HuH-7.5 (cell line): ENCODE data around the gene GPRIN2.

Experiments
- DNase-seq: peaks from one replicate; pipeline ENCODE4 v3.0.0; 2011; ENCODE audit warnings: low spot score

Gene GPRIN2

DNA sequence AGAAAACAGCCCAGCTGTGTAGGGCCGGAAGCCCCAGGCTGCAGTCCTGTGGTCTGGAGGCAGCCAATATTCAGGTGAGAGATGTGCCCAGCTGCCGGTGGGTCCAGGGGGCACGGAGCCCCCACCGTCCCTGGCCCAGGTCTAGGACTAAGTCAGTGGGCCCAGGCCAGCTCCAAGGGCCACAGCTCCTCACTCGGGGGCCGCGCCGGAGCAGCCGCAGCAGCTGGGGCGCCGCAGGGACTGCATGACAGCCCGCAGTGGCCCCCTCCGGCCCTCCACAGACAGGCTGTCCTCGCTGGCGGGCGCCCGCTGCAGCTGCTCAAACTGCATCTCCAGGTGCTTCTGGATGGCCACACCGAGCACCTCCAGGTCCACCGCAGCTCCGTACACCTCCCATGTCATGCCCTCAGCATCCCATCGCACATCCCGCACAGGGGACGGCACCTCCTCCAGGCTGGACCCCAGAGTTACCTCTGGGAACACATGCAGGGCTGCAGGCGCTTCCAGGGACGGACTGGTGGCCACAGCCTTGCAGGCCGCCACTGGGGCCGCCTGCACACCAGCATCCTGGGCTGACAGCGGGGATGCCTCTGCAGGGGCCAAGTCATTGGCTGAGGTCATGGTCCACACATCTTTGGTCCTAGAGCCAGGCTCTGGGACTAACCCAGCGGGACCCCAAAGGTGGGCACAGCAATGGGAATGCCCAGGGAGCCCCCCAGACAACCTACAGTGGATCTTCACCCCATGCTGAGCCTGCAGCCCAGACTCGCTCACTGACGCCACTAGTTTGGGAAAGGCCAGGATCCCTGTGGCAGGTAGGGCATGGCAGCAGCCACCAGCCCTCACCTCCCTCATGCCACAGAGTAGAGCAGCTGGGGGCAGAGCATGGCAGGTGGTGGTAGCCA, 7.0 kb downstream of the GPRIN2 start:
- DNase-seq: no peak

DNA sequence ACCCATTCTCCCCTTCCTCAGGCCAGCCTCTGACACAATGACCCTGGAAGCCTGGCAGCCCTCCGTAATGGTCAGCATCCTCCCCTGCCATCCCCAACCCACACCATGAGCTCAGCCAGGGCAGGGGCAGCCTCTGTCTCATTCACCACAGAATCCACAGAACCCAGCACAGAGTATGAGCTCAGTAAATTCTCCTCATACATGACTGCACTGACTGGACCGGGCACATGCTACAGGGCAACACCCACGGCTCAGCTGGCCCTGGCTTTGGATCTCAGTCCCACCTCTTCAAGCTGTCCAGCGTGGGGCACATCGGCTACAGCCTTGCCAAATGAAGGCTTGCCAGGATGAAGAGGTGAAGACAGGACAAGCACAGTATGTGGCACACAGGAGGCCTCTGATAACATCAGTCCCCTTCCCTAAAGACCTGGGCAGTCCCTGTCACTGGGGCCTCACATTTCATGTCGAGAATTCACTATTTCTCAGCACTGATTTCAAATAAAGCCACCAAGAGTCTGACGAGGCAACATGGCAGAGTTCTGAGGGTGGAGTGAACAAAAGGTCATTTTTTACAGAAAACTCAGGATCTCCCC, 7.9 kb downstream of the GPRIN2 start:
- no peak for DNase-seq

DNA sequence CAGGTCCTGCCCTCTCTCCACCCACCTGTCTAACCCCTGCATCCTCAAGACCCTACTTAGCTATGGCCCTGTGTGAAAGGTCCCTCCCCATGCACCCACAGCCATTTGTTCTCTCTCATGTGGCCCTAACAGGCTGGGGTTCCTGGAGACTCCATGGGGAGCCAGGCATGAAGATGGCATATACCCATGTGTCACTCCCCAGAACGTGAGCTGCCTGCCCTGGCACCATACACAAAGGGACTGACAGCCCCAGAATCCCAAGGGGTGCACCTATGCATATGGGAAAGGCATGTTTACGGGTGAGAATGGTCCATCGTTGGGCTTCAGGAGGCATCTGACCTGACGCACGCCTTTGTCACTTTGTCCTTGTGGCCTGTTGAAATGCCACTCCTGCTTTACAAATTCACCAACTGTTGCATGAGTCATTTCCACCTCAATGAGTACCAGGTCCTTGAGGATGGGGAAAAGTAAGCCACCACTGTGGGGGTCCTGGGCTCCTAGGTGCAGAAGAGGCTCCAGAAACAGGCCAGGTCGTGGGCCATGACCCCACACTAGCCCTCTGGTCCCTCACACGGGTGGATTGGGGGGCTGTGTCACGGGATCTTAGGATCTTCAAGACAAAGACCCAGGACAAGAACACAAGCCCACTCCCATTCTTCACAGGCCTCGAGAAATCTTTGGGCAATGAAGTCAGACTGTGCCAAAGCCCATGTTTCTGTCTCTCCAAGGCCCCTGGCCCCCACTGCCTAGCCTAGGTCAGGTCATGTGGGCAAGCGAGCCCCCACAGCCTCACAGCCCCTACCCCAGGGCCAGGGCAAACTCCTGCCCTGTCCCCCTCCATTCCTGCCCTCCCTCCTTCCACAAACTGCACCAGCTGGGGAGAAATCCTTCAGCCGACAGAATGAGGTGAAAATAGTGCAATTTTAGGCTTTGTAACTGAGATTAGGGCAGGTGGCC, 8.6 kb downstream of the GPRIN2 start:
- no peak for DNase-seq

DNA sequence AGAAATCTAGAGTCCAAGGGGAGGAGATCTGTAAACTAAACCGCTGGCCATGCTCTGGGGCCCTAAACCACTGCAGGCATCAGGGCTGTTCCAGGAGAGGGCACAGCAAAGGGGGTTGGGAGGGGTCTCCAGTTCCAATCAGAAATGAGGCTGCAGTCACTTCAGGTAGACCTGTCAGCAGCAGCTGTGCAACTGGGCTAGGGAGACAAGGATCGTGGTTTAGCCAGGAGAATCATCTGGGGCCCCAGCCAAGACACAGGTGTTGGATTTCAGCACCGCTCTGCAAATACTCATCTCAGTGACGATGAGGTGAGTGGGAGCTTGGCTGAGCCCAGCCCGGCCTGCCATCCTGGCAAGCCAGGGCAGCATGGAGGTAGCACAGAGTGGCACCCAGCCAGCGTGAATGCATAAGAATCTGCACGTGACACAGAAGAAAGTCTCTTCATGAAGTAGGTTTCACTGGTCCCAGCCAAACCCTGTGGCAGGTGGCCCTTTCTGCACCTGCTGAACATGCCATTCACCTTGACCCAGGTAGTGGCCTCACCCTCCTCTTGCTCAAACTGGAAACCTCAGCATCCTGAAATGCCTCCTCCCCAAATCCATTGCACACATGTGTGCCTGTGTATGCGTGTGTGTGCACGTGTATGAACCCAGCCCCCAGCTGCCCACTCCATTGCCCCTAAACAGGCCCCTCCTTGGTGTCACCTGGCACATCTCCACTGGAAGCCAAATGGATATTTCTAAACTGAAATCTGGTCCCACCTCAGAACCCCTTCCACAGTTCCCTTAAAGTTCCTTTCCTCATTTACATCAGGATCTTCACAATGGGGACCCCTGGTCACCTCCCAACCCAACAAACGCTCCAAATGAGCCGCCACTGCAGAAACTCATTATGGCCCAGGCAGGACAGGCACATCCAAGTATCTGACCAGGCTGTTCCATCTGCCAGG, 9.6 kb downstream of the GPRIN2 start:
- no peak for DNase-seq

DNA sequence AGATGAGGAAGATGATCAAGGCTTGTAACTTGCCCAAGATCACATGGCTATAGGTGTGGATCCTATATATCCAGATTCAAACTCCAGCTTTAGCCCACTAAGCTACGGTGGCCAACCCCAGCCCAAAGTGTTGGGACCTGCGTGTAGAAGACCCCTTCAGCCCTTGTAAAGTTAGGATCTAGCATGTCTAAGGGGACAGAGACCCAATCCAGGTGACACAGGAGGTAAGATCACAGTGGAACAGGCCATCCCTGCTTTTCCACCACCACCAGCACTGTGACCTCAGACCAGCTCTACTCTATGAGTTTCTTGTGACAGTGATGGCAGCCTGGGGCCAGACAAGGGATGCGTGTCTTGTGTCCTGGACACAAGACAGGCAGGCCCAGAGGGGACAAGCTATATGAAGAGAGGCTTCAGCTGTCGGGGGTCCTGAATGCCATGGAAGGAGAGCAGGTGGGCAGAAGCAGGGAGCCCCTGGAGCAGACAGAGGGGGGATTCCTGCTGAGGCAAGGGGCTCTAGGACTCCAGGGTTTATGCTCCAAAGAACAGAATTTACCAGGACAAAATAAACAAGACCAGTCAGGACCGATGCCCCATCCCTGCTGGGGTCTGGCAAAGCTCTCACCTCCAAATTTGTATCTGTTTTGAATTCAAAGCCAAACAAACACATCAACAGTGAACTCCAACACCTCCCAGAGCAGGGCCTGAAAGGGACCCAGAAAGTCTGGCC, 10.4 kb downstream of the GPRIN2 start:
- DNase-seq: no peak

DNA sequence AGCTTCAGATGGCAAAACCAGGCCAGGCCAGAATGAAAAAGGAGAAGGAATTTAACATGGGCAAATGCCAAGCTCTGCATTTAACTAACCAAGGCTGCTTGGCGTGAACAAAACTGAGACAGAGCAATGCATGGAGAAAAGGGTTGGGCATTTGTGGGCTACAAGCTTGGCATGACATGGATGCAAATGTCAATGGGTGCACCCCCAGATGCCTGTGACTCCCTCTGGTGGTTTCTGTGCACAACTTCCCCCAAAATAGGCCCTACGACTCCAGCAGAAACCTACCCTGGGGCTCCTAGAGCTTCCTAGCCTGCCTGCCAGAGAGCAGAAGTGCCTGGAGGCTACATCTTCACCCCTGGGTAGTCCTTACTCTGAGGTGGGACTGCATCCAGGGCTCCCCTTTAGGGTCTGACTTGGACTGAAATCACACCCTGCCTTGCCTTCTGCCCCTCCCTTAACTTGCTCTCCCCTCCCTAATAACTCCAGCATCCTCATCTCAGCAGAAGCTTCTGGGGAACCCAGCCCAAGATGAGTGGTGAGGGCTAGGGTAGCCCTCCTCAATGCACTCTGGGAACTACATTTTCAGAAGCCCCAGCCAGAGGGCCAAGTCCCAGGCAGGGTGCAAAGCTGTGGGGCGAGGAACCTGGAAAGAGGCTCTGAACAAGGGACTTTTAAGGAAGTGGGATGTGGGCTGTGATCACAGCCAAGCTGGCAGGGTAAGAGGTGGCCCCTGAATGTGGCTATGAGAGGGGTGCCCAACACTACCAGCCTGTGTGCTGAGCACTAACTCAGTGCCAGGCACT, 11.3 kb downstream of the GPRIN2 start:
- DNase-seq: peak; percentile 61

DNA sequence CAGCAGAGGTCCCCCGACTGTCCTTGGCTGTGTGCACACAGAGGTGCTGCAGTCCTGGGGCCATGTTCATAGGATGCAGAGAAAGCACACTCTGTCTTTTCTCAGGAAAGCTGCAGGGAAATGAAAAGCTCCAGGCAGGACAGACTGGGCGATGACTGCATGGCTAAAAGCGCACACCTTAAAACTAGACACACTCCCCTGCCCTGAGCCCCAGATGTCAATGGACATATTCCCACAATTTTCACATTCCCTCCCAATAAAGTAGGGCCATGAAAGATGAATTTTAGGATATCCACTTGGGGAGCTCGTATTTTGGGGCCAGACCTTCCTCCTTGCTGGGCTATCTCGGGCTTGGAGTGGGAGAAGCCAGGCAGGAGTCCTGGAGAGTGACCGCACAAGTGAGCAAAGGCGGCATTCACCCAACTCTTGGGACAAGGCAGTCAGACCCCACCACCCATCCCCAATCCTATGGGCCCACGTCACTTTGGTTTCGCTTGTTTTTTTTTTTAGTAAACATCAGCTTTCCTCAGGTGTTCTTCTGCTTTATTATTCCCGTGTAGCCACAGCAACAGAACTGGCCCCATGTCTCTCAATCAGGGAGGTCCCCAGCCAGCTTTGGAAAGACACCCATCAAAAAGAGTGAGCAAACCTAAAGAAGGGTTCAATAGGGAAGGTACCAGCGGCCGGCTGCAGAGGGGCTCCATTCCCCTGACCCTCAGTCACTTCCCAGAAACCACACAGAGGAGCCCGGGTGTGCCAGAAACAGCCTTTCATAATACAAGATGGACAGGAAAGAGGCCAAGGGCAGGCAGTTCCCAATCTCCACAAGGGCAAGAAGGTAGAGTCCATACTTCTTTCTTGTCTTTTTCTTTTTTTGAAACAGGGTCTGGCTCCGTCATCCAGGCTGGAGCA, 12.7 kb downstream of the GPRIN2 start:
- no peak for DNase-seq

DNA sequence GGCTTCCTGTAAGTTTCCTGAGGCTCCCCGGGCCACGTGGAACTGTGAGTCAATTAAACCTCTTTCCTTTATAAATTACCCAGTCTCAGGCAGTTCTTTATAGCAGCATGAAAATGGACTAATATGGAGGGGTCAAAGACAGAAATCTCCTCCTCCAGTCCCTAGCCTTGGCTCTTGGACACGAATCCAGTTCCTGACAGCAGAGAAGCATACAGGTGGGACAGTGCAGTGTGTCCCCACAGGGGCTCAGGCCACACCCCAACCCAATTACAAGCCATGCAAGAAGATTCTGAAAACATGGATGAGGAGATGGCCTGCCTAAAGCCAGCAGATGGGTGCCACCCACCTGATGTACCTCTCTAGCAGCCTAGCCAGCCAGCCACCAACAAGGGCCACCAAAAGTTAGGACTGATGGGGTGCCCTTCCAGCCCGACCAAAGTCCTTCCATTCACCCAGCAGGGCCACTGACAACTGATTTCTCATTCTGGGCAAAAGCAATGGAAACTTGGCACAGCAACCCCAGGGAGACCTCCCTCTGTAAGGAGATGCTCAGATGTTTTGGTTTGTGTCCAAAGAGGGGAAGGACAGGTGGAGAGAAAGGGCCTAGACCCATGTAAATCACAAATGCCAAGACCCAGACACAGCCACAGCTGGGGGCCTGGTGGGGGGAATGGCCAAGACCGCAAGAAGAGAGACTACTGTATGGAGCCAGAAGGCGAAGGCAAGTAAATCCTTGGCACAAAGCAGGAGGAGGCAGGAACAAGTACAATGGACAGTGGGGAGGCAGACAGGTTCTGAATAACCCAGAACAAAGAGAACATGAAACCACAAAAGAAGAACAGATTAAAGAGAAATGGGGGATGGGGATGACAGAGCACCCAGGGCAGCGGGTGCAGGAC, 13.6 kb downstream of the GPRIN2 start:
- no peak for DNase-seq

DNA sequence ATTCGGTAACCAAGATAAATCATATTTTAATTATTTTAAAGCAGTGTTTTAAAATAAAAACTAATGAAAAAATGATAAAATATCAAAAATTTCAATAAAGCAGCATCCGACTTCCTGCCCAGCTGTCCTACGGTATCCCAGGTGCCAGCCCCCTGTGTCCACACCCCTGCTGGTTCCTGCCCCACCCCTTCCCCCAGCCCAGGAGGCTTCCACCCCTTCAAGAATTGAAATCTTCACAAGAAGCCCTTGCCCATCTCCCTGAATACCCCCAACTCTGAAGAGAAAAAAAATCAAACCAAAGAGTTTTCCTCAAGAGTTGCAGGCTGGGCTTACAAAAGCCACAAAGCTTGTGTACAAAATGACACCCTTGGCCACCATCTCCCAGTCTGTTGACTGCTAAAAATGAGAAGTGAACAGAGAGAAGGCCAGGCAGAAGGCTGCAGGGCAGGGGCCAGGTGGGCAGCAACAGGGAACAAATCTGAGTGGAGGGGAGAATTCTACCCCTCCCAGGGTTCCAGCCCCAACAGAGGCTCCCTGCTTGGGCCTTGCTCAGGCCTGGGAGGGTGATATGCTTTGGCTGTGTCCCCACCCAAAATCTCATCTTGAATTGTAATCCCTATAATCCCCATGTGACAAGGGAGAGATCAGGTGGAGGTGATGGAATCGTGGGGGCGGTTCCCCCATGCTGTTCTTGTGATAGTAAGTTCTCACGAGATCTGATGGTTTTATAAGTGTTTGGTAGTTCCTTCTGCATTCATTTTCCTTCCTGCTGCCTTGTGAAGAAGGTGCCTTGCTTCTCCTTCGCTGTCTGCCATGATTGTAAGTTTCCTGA, 14.5 kb downstream of the GPRIN2 start:
- DNase-seq: no peak

DNA sequence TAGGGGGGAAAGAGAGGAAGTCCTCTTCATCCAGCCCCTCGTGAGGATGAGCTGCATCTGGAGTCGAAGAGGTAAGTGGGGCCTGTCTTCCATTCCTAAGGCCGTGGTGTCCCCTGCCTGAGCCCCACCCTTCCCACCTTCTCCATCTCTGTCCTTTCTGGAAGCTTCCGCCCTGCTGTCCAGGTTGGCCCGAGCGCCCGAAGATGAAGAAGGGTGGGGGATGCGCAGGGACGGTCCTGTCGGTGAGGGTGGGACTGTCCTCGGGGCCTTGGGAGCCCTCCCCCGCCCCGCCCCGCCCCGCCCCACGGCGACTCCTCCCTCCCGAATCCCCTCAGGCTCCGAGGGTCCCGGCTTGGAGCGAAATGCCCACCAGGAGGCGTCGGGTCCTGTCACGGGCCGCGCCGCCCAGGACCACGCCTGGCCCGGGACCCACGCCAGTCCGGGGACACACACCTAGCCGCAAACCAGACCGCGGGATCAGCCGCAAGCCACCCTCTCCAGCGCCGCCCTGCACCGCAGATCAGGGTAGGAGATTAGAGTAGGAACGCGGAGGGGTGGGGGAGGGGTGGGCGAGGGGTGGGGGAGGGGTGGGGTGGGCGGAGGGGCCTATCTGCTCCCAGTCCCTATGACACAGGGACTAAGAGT, 15.3 kb downstream of the GPRIN2 start:
- peak; percentile 71 for DNase-seq

DNA sequence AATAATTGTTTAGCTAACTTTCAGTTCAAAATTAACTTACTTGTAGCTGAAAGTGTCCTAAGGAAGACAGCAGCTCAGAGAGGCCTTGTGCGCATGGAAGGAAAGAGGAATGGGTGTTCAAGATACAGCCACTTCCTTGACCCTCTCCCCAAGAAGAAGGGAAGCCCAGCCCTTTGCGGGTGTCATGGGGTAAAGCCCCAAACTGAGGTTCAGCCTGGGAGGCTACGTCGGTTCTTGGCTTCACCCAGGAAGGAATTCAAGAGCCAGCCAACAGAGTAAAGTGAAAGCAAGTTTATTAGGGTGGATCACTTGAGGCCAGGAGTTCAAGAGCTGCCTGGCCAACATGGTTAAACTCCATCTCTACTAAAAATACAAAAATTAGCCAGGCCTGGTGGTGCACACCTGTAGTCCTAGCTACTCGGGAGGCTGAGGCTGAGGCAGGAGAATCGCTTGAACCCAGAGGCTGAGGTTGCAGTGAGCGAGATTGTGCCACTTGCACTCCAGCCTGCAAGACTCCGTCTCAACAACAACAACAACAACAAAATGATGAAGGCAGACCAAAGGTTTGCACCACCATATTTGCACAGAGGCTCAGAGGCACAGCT, 15.9 kb downstream of the GPRIN2 start:
- no peak for DNase-seq

DNA sequence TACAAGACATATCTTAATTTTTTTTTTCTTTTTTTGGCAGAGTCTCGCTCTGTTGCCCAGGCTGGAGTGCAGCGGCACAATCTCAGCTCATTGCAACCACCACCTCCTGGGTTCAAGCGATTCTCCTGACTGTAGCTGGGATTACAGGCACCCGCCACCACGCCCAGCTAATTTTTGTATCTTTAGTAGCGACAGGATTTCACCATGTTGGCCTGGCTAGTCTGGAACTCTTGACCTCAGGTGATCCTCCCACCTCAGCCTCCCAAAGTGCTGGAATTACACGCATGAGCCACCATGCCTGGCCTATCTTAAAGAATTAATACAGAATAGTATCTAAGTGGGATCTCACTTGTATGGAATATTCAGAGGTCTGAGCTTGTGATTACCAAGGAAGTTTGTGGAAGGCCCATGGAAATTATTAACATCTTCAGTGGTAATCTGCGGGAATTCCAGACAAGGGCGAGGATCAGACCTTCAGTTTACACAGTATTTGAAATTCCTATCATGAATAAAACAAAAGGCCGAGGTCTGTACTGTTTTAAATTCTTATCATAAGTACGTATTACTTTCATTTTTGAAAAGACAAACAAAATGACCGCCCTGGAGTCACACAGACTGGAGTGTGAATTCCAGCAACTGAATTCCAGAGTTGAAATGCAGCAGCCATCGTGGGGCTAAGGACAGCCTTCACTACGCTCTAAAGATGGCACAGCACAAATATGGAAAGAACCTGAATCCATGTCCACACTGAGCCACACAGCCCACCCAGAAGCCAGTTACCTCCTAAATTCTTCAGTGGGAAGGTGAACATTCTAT, 16.7 kb downstream of the GPRIN2 start:
- peak; percentile 61 for DNase-seq

DNA sequence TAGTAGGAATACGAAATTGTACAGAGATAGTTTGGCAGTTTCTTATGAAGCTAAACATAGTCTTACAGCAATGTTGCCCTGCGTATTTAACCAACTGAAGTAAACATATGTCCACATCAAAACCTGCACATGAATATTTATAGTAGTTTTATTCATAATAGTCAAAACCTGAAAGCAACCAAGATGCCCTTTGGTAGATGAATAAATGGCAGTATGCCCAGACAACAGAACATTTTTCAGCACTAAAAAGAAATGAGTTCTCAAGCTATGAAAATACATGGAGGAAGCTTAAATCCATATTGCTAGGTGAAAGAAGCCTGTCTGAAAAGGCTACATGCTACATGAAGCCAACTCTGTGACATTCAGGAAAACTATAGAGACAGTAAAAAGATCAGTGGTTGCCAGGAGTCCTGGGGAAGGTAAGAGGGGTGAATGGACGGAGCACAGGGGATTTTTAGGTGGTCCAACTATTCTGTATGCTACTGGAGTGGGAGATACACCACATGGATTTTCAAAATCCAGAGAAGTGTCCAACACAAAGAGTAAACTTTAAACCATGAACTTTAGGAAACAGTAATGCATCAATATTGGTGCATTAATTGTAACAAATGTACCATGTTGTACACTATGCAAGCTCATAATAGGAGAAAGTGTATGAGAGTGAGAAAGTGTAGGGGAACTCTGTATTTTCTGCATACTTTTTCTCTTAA, 17.6 kb downstream of the GPRIN2 start:
- DNase-seq: no peak

DNA sequence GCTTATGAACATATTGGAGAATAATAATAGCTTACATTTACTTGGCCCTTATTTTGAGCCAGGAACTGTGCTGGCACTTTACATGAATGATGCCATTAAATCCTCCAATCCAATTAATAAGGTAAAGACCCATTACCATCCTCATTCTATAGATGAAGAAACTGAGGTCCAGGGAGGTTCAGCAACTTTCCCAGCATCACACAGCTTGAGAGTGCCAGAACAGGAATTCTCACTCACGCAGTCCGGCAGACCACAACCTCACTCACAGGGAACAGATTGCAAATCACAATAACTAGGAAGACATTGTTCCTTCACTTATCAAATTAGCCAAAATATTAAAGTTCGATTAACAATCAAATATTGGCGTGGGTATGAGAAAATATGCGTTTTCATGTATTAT, 18.3 kb downstream of the GPRIN2 start:
- DNase-seq: no peak
